ENCODE results near the gene ZNF726. TPM values are rescaled to one million over a fixed set of nuclear protein-coding genes. Genes with fewer than 3 reads are reported as not detected.
"Not testable (repeated sequence)": the region's sequence is repeated elsewhere in the genome, so short reads cannot be mapped to it uniquely, and the experiment has no call there.

ZNF726 gene
- total RNA-seq = 1 to 10 TPM in 1 of 2 donors, under 1 TPM in 1; 0.81 to 2.8 TPM
- long read RNA-seq, donor 1 = 0 reads
- long read RNA-seq, donor 2 = 0 reads

GRCh38 chr19:23914402-23915286 lies at the start of gene ZNF726:
Gene ZNF726 (plus strand): TSS chr19:23914886. CDS start chr19:23914995, 109 bp downstream.
- intact Hi-C loops (cut with DNase I) = no loop called here
- DNase-seq (ENCODE audit: low spot score) = peak; percentile 95

GRCh38 chr19:23867895-23868294 lies 46.8 kb upstream of the ZNF726 start:
- intact Hi-C loops (cut with DNase I) = no loop called here
- no peak for DNase-seq (ENCODE audit: low spot score)

GRCh38 chr19:23868630-23869029 lies 46.1 kb upstream of the ZNF726 start:
- no peak for DNase-seq (ENCODE audit: low spot score)
- intact Hi-C loops (cut with DNase I) = no loop called here

GRCh38 chr19:23872282-23872919 lies 42.3 kb upstream of the ZNF726 start:
- intact Hi-C loops (cut with DNase I) = no loop called here
- no peak for DNase-seq (ENCODE audit: low spot score)

GRCh38 chr19:23876261-23876660 lies 38.4 kb upstream of the ZNF726 start:
- intact Hi-C loops (cut with DNase I) = loop anchor here in 1 of 2 donors (5.0 kb wide), 1 partner anchor 91 kb away; no protein-coding TSS in a partner anchor
- no peak for DNase-seq (ENCODE audit: low spot score)

GRCh38 chr19:23876756-23877155 lies 37.9 kb upstream of the ZNF726 start:
- intact Hi-C loops (cut with DNase I) = loop anchor here in 1 of 2 donors (5.0 kb wide), 1 partner anchor 91 kb away; no protein-coding TSS in a partner anchor
- not testable (repeated sequence) for DNase-seq (ENCODE audit: low spot score)

- intact Hi-C loops (cut with DNase I) = no loop called here
- DNase-seq (ENCODE audit: low spot score) = no peak
Measured at GRCh38 chr19:23882493-23882892, 32.2 kb upstream of the ZNF726 start.

GRCh38 chr19:23884363-23884762 lies 30.3 kb upstream of the ZNF726 start:
- intact Hi-C loops (cut with DNase I) = no loop called here
- no peak for DNase-seq (ENCODE audit: low spot score)

GRCh38 chr19:23887642-23888041 lies 27.0 kb upstream of the ZNF726 start:
- DNase-seq (ENCODE audit: low spot score) = no peak
- intact Hi-C loops (cut with DNase I) = no loop called here

GRCh38 chr19:23896096-23896495 lies 18.6 kb upstream of the ZNF726 start:
- not testable (repeated sequence) for DNase-seq (ENCODE audit: low spot score)

GRCh38 chr19:23896912-23897311 lies 17.8 kb upstream of the ZNF726 start:
- intact Hi-C loops (cut with DNase I) = no loop called here
- no peak for DNase-seq (ENCODE audit: low spot score)

More at GRCh38 chr19:23896096-23896495, 18.6 kb upstream of the ZNF726 start:
- intact Hi-C loops (cut with DNase I) = not testable (repeated sequence)

GRCh38 chr19:23901360-23901759 lies 13.3 kb upstream of the ZNF726 start:
- DNase-seq (ENCODE audit: low spot score) = no peak
- intact Hi-C loops (cut with DNase I) = no loop called here

GRCh38 chr19:23904406-23904805 lies 10.3 kb upstream of the ZNF726 start:
- DNase-seq (ENCODE audit: low spot score) = no peak
- intact Hi-C loops (cut with DNase I) = no loop called here

- no peak for DNase-seq (ENCODE audit: low spot score)
- intact Hi-C loops (cut with DNase I) = no loop called here
Measured at GRCh38 chr19:23905771-23906170, 8.9 kb upstream of the ZNF726 start.

- intact Hi-C loops (cut with DNase I) = no loop called here
- no peak for DNase-seq (ENCODE audit: low spot score)
Measured at GRCh38 chr19:23906835-23907234, 7.9 kb upstream of the ZNF726 start.

GRCh38 chr19:23908165-23908564 lies 6.5 kb upstream of the ZNF726 start:
- intact Hi-C loops (cut with DNase I) = no loop called here
- no peak for DNase-seq (ENCODE audit: low spot score)

- intact Hi-C loops (cut with DNase I) = no loop called here
- no peak for DNase-seq (ENCODE audit: low spot score)
Measured at GRCh38 chr19:23909222-23909621, 5.5 kb upstream of the ZNF726 start.

- no peak for DNase-seq (ENCODE audit: low spot score)
- intact Hi-C loops (cut with DNase I) = no loop called here
Measured at GRCh38 chr19:23913931-23914330, 755 bp upstream of the ZNF726 start.

- intact Hi-C loops (cut with DNase I) = no loop called here
- DNase-seq (ENCODE audit: low spot score) = no peak
Measured at GRCh38 chr19:23916991-23917390, 2.3 kb downstream of the ZNF726 start.

- intact Hi-C loops (cut with DNase I) = no loop called here
- no peak for DNase-seq (ENCODE audit: low spot score)
Measured at GRCh38 chr19:23917856-23918255, 3.2 kb downstream of the ZNF726 start.
